ENCODE results near the gene DIO2. TPM values are rescaled to one million over a fixed set of nuclear protein-coding genes. Genes with fewer than 3 reads are reported as not detected.

The DIO2 gene
- total and polyA plus RNA-seq, 2 of the 4 experiments (the other 2 are of a cell fraction), result 12.8 to 24.2 TPM

GRCh38 chr14:80152166-80152565 is 59.1 kb downstream of the DIO2 start:
- no peak overlapping the region for H3K27ac ChIP-seq (ENCODE audit: insufficient read depth, low read length)
- no peak overlapping the region for H2BK15ac ChIP-seq (ENCODE audit: low read depth, low read length)
- ChIA-PET POLR2A (ENCODE audit: unreplicated experiment) (interaction anchor here (0.6 kb wide), 1 partner anchor 24 kb away, joined by 3 read pairs; no protein-coding TSS in a partner anchor), CTCF (no interaction called here)
- H3K18ac ChIP-seq (ENCODE audit: low read depth, low read length), result no peak overlapping the region
- no peak overlapping the region for H2AFZ ChIP-seq (replicated peaks; ENCODE audit: low read length, poor library complexity)
- ATAC-seq (ENCODE audit: low read depth) (no peak), DNase-seq (no peak)
- no peak overlapping the region for H3K4ac ChIP-seq (ENCODE audit: low read depth, low read length)
- no peak overlapping the region for H3K56ac ChIP-seq (ENCODE audit: extremely low read depth, insufficient read depth, low read length)
- in situ Hi-C loops (cut with MboI; ENCODE audit: low sequenced_read_pairs) (no loop called here), intact Hi-C loops (cut with micrococcal nuclease) (no loop called here), dilution Hi-C loops (cut with HindIII; ENCODE audit: low sequenced_read_pairs, unreplicated experiment) (no loop called here)
- no peaks in the 10 kb centered on the region for H3K79me1 ChIP-seq (ENCODE audit: low read depth in 1 of 2, low read length in 2 of 2)
- no peak overlapping the region for H2AK9ac ChIP-seq (replicated peaks; ENCODE audit: low read depth, low read length, poor library complexity)
- TF ChIP-seq CEBPB (IDR thresholded peaks at IDR 0.05; ENCODE audit: low read depth, low read length) (no peak), NFE2L2 (IDR thresholded peaks at IDR 0.05; ENCODE audit: low read depth, low read length) (no peak), MAZ (IDR thresholded peaks at IDR 0.05; ENCODE audit: borderline replicate concordance, low read depth, low read length) (no peak), RFX5 (IDR thresholded peaks at IDR 0.05; ENCODE audit: low read depth, low read length) (no peak), RAD21 (IDR thresholded peaks at IDR 0.05; ENCODE audit: low read length) (no peak), BHLHE40 (IDR thresholded peaks at IDR 0.05; ENCODE audit: low read depth, low read length) (no peak), ELK1 (IDR thresholded peaks at IDR 0.05; ENCODE audit: borderline replicate concordance, low read depth, low read length) (no peak), SMC3 (IDR thresholded peaks at IDR 0.05; ENCODE audit: low read depth, low read length) (no peak), FOS (IDR thresholded peaks at IDR 0.05; ENCODE audit: low read depth, low read length) (no peak), CHD1 (IDR thresholded peaks at IDR 0.05; ENCODE audit: low read depth, low read length) (no peak)
- H3K14ac ChIP-seq (replicated peaks; ENCODE audit: low read depth, low read length), result no peak overlapping the region
- no peak overlapping the region for H2BK120ac ChIP-seq (ENCODE audit: low read depth, low read length)
- no peak overlapping the region for H3K4me2 ChIP-seq (ENCODE audit: low read depth, low read length)
- H3K4me1 ChIP-seq (ENCODE audit: control insufficient read depth, insufficient read depth, low read length), result no peaks in the 10 kb centered on the region
- H3K9me1 ChIP-seq (ENCODE audit: insufficient read depth, low read length), result no peaks in the 10 kb centered on the region
- H3K23ac ChIP-seq (ENCODE audit: low read depth, low read length), result no peak overlapping the region
- no peaks in the 10 kb centered on the region for H3K36me3 ChIP-seq (ENCODE audit: control insufficient read depth, insufficient read depth, low read length)
- no peak overlapping the region for H3K9ac ChIP-seq (ENCODE audit: low read depth, low read length)
- H2BK20ac ChIP-seq (ENCODE audit: low read depth, low read length), result no peak overlapping the region
- no peak overlapping the region for H4K8ac ChIP-seq (ENCODE audit: low read depth in 2 of 2, low read length in 2 of 2)
- H4K91ac ChIP-seq (ENCODE audit: insufficient read depth, low read depth, low read length), result no peak overlapping the region
- H3K4me3 ChIP-seq (ENCODE audit: insufficient read depth, low read depth, low read length), result no peak overlapping the region
- no peak overlapping the region for H4K5ac ChIP-seq (ENCODE audit: low read depth, low read length)
- H3K9me3 ChIP-seq (ENCODE audit: control insufficient read depth, insufficient read depth, low read length), result no peaks in the 10 kb centered on the region
- H3K27me3 ChIP-seq (ENCODE audit: control insufficient read depth, insufficient read depth, low read length), result no peaks in the 10 kb centered on the region
- no peaks in the 10 kb centered on the region for H4K20me1 ChIP-seq (ENCODE audit: insufficient read depth, low read length)
- H2AK5ac ChIP-seq (ENCODE audit: low read depth, low read length), result no peak overlapping the region
- H2BK5ac ChIP-seq (ENCODE audit: low read depth, low read length, poor library complexity, severe bottlenecking), result no peak overlapping the region
- BruUV-seq (replicated peaks), result no TSS peak
